ENCODE data around the gene KCNK4. TPM values are rescaled to one million over a fixed set of nuclear protein-coding genes. Genes with fewer than 3 reads are reported as not detected.
"Not testable (repeated sequence)": the region's sequence is repeated elsewhere in the genome, so short reads cannot be mapped to it uniquely, and the experiment has no call there.

KCNK4 gene
- polyA plus RNA-seq = 0.09 TPM
- long read RNA-seq, donor 1 = 0 reads
- long read RNA-seq, donor 2 = 0 reads
- long read RNA-seq, donor 3 = 0 reads
- long read RNA-seq, donor 4 = 0 reads
- long read RNA-seq, donor 5 = 0 reads
- long read RNA-seq, donor 6 = 0 reads
- long read RNA-seq, donor 7 = 0 reads
- long read RNA-seq, donor 8 = 0 reads
- long read RNA-seq, donor 9 = 0 reads
- long read RNA-seq, donor 10 = 0 reads
- long read RNA-seq, donor 11 = 0 reads

GRCh38 chr11:64291262-64291751 is at the start of gene KCNK4:
Gene KCNK4 (plus strand): TSS chr11:64291302. CDS start chr11:64293019, 1,717 bp downstream.
- no peaks in the 10 kb centered on the region for H3K9me3 ChIP-seq (ENCODE audit: control insufficient read depth, low read depth, low read length)
- no peak within 1 kb of the TSS for H3K4me3 ChIP-seq (ENCODE audit: low read length)
- H3K4me1 ChIP-seq (ENCODE audit: control insufficient read depth, insufficient read depth, low read length) = peaks cover 6% of the 10 kb centered on the region
- H3K27me3 ChIP-seq (ENCODE audit: control insufficient read depth, insufficient read depth, low read length) = peaks cover 64% of the 10 kb centered on the region
- DNase-seq = no peak
- WGBS (ENCODE audit: insufficient coverage, low lambda C conversion rate) = no CpG with 5 or more reads among the region's 45 CpGs
- H3K27ac ChIP-seq (ENCODE audit: low read length) = no peak within 1 kb of the TSS
- no peaks in the 10 kb centered on the region for H3K36me3 ChIP-seq (ENCODE audit: control insufficient read depth, insufficient read depth, low read length)

- peak; percentile 82 to 100 for DNase-seq
- Histone ChIP-seq H3K36me3 (ENCODE audit: control insufficient read depth, insufficient read depth, low read length) (peaks cover 33% of the 10 kb centered on the region), H3K27ac (ENCODE audit: low read length) (peak overlapping the region; percentile 100), H3K4me3 (ENCODE audit: low read length) (peak overlapping the region; percentile 95), H3K27me3 (ENCODE audit: control insufficient read depth, insufficient read depth, low read length) (no peaks in the 10 kb centered on the region), H3K4me1 (ENCODE audit: control insufficient read depth, insufficient read depth, low read length) (peaks cover 42% of the 10 kb centered on the region), H3K9me3 (ENCODE audit: control insufficient read depth, low read depth, low read length) (no peaks in the 10 kb centered on the region)
- no CpG with 5 or more reads among the region's 63 CpGs for WGBS (ENCODE audit: insufficient coverage, low lambda C conversion rate)
These were observed 49.4 kb upstream of the KCNK4 start for GRCh38 chr11:64241491-64242374.

- Histone ChIP-seq H3K4me1 (ENCODE audit: control insufficient read depth, insufficient read depth, low read length) (peaks cover 38% of the 10 kb centered on the region), H3K4me3 (ENCODE audit: low read length) (no peak overlapping the region)
These were observed 47.8 kb upstream of the KCNK4 start for GRCh38 chr11:64243236-64243854.

GRCh38 chr11:64244107-64244506 is 47.0 kb upstream of the KCNK4 start:
- Histone ChIP-seq H3K9me3 (ENCODE audit: control insufficient read depth, low read depth, low read length) (no peaks in the 10 kb centered on the region), H3K4me3 (ENCODE audit: low read length) (no peak overlapping the region), H3K27me3 (ENCODE audit: control insufficient read depth, insufficient read depth, low read length) (no peaks in the 10 kb centered on the region), H3K36me3 (ENCODE audit: control insufficient read depth, insufficient read depth, low read length) (peaks cover 20% of the 10 kb centered on the region), H3K4me1 (ENCODE audit: control insufficient read depth, insufficient read depth, low read length) (peaks cover 44% of the 10 kb centered on the region), H3K27ac (ENCODE audit: low read length) (no peak overlapping the region)
- no peak for DNase-seq
- no CpG with 5 or more reads among the region's 5 CpGs for WGBS (ENCODE audit: insufficient coverage, low lambda C conversion rate)

More at GRCh38 chr11:64243236-64243854, 47.8 kb upstream of the KCNK4 start:
- Histone ChIP-seq H3K27ac (ENCODE audit: low read length) (no peak overlapping the region), H3K9me3 (ENCODE audit: control insufficient read depth, low read depth, low read length) (no peaks in the 10 kb centered on the region), H3K36me3 (ENCODE audit: control insufficient read depth, insufficient read depth, low read length) (peaks cover 27% of the 10 kb centered on the region), H3K27me3 (ENCODE audit: control insufficient read depth, insufficient read depth, low read length) (no peaks in the 10 kb centered on the region)
- no CpG with 5 or more reads among the region's 8 CpGs for WGBS (ENCODE audit: insufficient coverage, low lambda C conversion rate)
- DNase-seq = no peak

GRCh38 chr11:64244966-64245365 is 46.1 kb upstream of the KCNK4 start:
- Histone ChIP-seq H3K27ac (ENCODE audit: low read length) (peak overlapping the region; percentile 89), H3K9me3 (ENCODE audit: control insufficient read depth, low read depth, low read length) (no peaks in the 10 kb centered on the region), H3K4me3 (ENCODE audit: low read length) (peak overlapping the region; percentile 83), H3K36me3 (ENCODE audit: control insufficient read depth, insufficient read depth, low read length) (peaks cover 16% of the 10 kb centered on the region), H3K27me3 (ENCODE audit: control insufficient read depth, insufficient read depth, low read length) (no peaks in the 10 kb centered on the region), H3K4me1 (ENCODE audit: control insufficient read depth, insufficient read depth, low read length) (peaks cover 47% of the 10 kb centered on the region)
- DNase-seq = no peak
- no CpG with 5 or more reads among the region's 6 CpGs for WGBS (ENCODE audit: insufficient coverage, low lambda C conversion rate)

DNA sequence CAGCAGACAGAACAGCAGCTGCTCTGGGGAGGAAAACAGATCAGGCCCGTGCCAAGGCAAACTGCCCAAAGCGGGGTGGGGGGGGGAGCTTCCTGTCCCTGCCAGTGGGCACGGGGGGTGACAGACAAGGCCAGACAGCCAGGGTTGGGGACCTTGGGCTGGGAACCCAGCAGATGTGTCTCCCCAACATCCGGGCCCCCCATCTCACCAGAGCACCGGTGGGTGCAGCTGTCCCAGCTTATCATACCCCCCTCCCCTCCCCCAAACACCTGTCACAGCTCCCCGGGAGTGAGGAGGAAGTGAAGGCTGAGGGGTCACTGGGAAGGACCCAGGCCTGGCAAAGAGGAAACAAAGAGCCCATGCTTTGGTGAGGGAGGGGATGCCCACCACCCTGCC is 45.7 kb upstream of the KCNK4 start:
- H3K27me3 ChIP-seq (ENCODE audit: control insufficient read depth, insufficient read depth, low read length) = no peaks in the 10 kb centered on the region
- H3K27ac ChIP-seq (ENCODE audit: low read length) = peak overlapping the region; percentile 89
- H3K4me1 ChIP-seq (ENCODE audit: control insufficient read depth, insufficient read depth, low read length) = peaks cover 47% of the 10 kb centered on the region
- H3K4me3 ChIP-seq (ENCODE audit: low read length) = peak overlapping the region; percentile 83
- no peaks in the 10 kb centered on the region for H3K9me3 ChIP-seq (ENCODE audit: control insufficient read depth, low read depth, low read length)
- no CpG with 5 or more reads among the region's 6 CpGs for WGBS (ENCODE audit: insufficient coverage, low lambda C conversion rate)
- peaks cover 16% of the 10 kb centered on the region for H3K36me3 ChIP-seq (ENCODE audit: control insufficient read depth, insufficient read depth, low read length)
- no peak for DNase-seq

- Histone ChIP-seq H3K36me3 (ENCODE audit: control insufficient read depth, insufficient read depth, low read length) (peaks cover 16% of the 10 kb centered on the region), H3K4me3 (ENCODE audit: low read length) (peak overlapping the region; percentile 83), H3K9me3 (ENCODE audit: control insufficient read depth, low read depth, low read length) (no peaks in the 10 kb centered on the region), H3K27ac (ENCODE audit: low read length) (peak overlapping the region; percentile 89), H3K27me3 (ENCODE audit: control insufficient read depth, insufficient read depth, low read length) (no peaks in the 10 kb centered on the region), H3K4me1 (ENCODE audit: control insufficient read depth, insufficient read depth, low read length) (peaks cover 50% of the 10 kb centered on the region)
- DNase-seq = peak; percentile 74 to 83
- no CpG with 5 or more reads among the region's 46 CpGs for WGBS (ENCODE audit: insufficient coverage, low lambda C conversion rate)
These were observed 45.1 kb upstream of the KCNK4 start for GRCh38 chr11:64245797-64246620.

DNA sequence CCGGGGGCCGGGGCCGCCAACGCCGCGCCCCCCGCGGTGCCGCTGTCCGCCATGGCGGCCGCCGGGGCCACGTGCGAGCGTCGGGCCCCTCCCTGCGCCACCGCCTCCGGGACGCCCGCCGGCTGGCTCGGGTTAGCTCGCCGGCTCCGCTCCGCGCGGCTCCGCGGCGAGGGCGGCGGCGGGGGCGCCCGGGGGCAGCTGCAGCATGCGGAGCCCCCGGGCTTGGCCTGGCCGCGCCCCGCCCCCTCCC is 44.6 kb upstream of the KCNK4 start:
- Histone ChIP-seq H3K4me1 (ENCODE audit: control insufficient read depth, insufficient read depth, low read length) (peaks cover 52% of the 10 kb centered on the region), H3K36me3 (ENCODE audit: control insufficient read depth, insufficient read depth, low read length) (peaks cover 16% of the 10 kb centered on the region), H3K27ac (ENCODE audit: low read length) (peak overlapping the region; percentile 89)
- WGBS (ENCODE audit: insufficient coverage, low lambda C conversion rate) = no CpG with 5 or more reads among the region's 43 CpGs
- H3K4me3 ChIP-seq (ENCODE audit: low read length); H3K27me3 ChIP-seq (ENCODE audit: control insufficient read depth, insufficient read depth, low read length); H3K9me3 ChIP-seq (ENCODE audit: control insufficient read depth, low read depth, low read length); DNase-seq: not testable (repeated sequence)

- Histone ChIP-seq H3K9me3 (ENCODE audit: control insufficient read depth, low read depth, low read length) (no peaks in the 10 kb centered on the region), H3K27ac (ENCODE audit: low read length) (peak within 1 kb of the TSS; percentile 91), H3K4me3 (ENCODE audit: low read length) (peak within 1 kb of the TSS; percentile 83), H3K27me3 (ENCODE audit: control insufficient read depth, insufficient read depth, low read length) (no peaks in the 10 kb centered on the region), H3K4me1 (ENCODE audit: control insufficient read depth, insufficient read depth, low read length) (peaks cover 52% of the 10 kb centered on the region), H3K36me3 (ENCODE audit: control insufficient read depth, insufficient read depth, low read length) (peaks cover 16% of the 10 kb centered on the region)
- WGBS (ENCODE audit: insufficient coverage, low lambda C conversion rate) = no CpG with 5 or more reads among the region's 74 CpGs
- peak; percentile 74 to 86 for DNase-seq
These were observed 44.0 kb upstream of the KCNK4 start, which contains the start of gene PPP1R14B for GRCh38 chr11:64246871-64247728. Gene PPP1R14B (minus strand): TSS chr11:64246943. CDS start chr11:64246673, 270 bp downstream.

Measured in large intestine (tissue), 12 donors.